GM10266 (cell line): ENCODE measurements around the gene KCNK18.

Experiments
- DNase-seq: peaks from one replicate; pipeline ENCODE4 v3.0.0; 2012; ENCODE audit errors: extremely low spot score
- TF ChIP-seq, protein P1 (sequence below): IDR thresholded peaks from 2 replicates; pipeline ENCODE4 v1.5.1; 2012; ENCODE audit warnings: mild to moderate bottlenecking, low read depth; ENCODE audit not compliant: control insufficient read depth, insufficient read depth; ENCODE audit errors: missing control alignments

KCNK18 gene

DNA sequence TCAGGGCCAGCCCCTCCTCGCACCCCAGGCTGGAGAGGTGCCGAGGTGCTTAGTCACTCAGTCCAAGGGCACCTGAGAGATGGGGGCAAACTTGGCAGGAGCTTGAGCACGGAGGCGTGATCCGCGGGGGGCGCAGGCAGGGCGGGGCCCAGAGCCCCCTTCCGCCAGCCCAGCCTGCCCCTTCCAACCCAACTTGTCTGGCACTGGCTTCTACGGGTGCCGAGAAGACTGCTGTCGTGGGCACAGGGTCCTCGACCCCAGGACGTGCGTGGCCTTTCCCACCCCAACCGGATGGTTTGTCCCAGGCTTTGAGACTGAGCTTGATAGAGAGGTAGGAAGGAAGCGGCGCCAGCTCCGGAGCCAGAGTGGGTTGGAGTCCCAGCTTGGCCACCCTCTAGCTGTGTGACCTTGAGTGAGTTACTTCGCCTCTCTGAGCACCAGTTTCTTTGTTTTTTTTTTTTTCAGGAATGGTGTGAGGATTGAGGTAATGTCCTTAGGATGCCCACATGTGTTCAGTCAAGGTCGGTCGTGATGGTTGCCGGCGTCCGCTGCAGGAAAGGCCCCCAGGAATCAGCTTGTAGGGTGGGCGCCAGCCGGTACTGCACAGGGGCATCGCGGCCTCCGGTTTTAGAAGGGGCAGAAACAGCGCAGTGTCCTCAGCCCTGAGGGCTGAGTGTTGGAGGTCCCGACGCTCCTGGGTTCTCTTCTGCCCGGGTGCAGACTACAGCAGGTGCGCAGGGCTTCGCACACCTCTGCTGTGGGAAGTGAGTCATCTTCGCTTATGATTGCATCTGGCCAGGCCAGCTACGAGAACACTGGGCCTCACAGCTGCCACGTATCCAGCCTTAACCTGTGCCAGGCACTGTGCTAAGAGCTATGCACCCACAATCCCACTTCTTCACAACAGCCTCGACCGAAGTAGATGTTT lies 30.6 kb upstream of the KCNK18 start:
- DNase-seq, result no peak
- TF ChIP-seq, protein P1, sequence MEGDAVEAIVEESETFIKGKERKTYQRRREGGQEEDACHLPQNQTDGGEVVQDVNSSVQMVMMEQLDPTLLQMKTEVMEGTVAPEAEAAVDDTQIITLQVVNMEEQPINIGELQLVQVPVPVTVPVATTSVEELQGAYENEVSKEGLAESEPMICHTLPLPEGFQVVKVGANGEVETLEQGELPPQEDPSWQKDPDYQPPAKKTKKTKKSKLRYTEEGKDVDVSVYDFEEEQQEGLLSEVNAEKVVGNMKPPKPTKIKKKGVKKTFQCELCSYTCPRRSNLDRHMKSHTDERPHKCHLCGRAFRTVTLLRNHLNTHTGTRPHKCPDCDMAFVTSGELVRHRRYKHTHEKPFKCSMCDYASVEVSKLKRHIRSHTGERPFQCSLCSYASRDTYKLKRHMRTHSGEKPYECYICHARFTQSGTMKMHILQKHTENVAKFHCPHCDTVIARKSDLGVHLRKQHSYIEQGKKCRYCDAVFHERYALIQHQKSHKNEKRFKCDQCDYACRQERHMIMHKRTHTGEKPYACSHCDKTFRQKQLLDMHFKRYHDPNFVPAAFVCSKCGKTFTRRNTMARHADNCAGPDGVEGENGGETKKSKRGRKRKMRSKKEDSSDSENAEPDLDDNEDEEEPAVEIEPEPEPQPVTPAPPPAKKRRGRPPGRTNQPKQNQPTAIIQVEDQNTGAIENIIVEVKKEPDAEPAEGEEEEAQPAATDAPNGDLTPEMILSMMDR, result no peak

DNA sequence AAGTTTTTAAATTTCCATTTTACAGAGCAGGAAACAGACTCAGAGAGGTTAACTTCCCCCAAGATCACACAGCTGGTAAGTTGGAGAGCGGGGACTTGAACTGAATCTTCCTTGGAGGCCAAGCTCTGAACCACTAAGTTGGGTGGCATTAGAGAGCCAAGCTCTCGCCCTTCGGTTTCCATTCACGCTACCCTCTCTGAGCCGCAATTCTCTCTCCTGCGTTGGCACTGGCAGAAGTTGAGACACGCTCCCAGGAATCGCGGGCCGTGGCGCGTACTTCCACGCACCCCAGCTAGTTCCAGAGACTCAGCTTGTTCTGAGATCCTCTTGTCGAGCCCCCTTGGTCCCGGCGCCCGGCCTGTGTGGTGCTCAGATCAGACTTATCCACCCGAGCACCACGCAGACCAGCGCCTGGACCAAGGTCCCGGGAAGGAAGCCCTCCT lies 29.9 kb upstream of the KCNK18 start:
- TF ChIP-seq, protein P1, result no peak
- no peak for DNase-seq

DNA sequence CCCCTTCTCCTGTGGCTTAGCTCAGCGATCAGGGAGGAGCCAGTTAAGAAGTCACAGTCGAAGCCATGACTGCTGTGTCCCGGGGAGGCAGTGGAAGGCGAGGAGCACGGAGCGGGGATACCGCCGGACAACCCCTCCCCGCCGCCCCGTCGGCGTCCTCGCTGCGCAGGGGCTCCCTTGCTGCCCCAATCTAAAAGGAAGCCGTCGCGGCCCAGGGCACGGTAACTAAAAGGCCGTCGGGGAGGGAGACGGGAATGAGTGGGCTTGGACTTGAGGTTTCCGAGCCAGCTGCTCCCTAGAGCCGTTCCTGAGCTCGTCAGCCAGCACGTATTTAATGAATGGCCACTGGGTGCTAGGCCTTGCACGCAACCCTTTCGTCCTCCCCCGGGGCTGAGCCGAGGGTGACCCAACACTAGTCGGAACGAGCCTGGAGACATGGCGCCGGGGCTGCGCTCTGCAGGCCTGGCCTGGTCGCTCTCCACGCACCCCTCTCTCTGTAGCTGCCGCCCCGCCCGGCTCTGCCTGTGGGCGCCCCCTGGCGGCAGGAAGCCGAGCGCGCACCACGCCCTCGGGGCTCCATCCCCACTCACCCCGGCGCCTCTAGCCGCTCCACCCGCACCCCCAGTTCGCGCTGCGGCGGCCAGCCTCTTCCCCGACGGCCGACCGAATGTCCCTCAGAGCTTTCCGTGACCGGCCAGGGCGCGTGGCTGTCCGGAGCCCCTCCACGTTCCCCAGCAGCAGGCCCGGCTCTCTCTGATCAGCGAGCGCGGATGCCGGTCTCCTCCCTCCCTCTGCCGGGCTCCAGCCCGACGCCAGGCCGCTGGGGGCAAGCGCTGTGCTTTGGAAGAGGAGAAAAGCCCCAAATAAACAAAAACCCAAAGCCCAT lies 29.3 kb upstream of the KCNK18 start:
- DNase-seq, result peak; percentile 85
- TF ChIP-seq, protein P1, result peak; percentile 80

DNA sequence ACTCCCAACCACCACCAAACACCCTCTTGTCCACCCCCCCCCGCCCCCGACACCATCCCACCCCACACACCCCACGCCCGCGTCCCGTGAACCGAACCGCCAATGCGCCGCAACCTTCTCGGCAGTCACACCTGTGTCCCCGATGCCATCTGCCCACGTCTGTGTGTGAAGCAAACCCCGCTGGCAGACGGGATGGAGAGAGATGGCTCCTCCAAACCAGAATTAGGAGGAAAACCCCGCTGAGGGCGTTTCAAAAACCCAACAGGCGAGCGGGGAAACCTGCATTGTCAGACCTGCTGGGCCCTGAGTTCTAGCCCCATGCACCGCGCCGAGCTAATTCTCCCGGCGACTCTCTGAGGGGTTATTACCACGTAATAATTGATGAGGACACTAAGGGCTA lies 28.6 kb upstream of the KCNK18 start:
- peak; percentile 25 for DNase-seq
- TF ChIP-seq, protein P1, result no peak

DNA sequence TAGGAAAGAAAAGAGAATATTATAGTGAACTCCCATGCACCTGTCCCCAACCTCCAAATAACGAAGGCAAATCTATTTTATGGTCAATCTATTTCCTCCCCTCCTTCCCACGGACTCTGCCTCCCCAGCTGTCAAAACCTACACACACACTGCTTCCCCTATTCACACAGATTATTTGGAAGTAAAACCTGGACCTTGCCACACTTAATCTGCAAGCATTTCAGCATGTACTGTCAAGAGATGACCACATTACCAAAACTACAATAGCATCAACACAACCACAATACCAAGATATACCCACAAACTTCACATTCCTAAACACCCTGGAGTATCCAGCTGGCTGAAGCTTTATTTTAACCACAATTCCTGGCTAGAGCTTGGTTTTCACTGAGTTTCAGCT lies 27.8 kb upstream of the KCNK18 start:
- no peak for DNase-seq
- TF ChIP-seq, protein P1, result no peak

DNA sequence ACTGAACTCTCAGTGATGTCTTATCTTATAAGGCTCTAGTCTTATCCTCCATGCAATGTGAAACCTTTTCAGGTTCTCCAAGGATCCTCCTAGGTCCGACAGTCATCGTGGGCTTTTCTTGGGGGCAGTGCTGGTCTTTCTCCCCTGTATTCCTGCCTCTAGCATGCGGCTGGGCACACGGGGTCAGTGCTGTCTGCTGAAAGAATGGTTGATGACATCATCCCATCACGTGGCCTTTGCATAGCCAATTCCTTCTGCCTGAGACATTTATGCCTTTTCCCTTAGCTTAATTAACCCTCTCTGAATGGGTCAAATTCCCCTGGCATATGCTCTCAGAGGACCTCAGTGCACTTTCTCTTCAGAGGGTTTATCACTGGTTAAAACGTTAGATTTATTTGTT lies 27.0 kb upstream of the KCNK18 start:
- TF ChIP-seq, protein P1, result no peak
- DNase-seq, result no peak
